Stimulated activated CD4-positive, alpha-beta T cell treated with anti-CD3 and anti-CD28 coated beads, TNF-alpha, amount 100 ng/mL, for 48 hours (primary cell): ENCODE measurements around the gene DBH.

Experiments
- DNase-seq, 3 donors: peaks; one replicate each; pipeline ENCODE4 v3.0.0-alpha.2; 2020; ENCODE audit warnings: low read depth in 3 of 3

The DBH gene

DNA sequence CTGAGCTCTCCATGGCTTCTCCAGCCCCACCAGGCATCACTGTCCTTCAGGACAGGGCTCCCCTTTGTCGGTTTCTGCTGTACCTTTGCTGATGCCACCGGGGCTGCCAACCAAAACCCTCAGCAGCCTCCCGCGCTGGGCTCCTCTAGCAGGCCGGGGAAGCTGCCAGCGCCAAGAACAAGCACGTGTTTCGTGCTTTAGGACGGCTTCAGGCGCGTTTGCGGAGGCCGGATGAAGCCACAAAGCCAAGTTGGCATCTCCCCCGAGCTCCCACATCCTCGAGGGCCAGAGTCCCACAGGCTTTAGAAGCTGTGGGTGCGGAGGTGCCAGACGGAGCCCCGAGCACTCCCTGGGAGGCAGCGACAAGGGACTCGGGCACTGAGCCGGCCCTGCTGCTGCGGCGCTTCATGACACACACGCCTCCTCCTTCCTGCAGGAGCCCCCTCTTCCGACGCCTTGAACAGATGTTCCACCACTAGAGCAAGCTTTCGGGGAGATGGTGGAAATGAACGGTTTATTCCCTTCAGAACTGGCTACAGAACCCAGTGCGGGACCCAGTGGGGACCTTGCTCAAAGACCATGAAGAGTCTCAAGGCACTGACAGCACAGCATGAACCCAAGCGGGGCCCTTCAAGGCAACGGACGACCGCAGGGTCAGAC, 65.3 kb downstream of the DBH start:
- no peak for DNase-seq

GRCh38 chr9:133701981-133702797, 66.0 kb downstream of the DBH start:
- peak; percentile 52 to 74 (median 59) for DNase-seq

- DNase-seq, result no peak
Measured at GRCh38 chr9:133702798-133703590, 66.8 kb downstream of the DBH start.

DNA sequence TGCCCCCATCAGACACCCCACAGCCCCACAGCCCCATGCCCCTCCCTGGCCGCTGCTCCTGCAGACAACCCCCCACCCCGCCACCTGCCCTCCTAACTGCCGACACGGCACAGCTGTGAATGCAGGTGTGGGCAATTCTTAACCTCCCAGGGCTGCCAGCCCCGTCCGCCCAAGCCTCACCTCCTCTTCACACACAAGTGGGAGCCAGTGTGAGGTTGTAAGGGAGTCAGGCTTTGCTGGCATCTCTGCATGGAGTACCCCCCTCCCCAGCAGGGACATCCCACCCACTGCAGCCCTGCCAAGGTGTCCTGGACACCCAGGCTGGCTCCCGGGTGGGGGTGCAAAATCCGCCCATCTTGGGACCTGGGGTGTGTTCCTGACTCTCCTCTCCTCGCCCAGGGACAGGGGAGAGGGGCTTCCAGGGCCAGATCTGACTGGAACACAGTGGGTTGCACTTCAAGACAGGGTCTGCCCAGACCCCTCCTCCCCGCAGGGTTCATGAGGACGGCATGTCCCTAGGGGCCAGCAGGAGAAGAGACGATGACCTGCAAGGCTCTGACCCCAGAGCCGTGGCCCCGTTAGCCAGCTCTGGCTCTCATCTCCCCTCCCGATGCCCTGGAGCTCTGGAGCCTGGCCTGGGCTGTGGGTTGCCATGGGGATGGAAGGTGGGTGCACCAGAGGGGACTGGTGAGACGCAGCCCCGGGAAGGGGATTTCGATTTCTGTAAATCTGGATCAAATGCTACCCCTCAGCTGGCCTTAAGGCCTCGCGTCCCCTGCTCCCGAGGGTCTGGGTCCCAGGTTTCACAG, 67.6 kb downstream of the DBH start:
- no peak for DNase-seq

DNA sequence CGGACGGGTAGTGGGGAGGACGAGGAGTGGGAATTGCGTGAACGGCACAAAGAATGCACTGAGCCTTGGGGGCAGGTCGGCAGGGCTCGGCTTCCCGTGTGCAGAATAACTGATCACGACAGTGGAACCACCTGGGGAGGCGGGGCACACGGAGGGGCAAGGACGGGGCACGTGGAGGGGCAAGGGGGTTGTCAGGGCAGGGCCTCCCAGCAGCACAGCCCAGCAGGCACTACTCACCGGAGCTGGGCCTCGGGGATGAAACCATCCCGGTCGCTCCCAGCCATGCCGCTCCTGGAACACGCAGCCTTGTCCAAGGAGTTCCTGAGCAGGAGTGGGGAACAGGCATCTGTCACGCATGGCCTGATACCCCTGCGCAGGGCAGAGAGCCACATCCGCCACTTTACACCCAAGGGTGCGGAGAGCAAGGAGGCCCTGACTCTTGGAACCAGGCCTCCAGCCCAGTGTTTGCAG, 68.6 kb downstream of the DBH start:
- no peak for DNase-seq

GRCh38 chr9:133705576-133705975, 69.4 kb downstream of the DBH start:
- no peak for DNase-seq

GRCh38 chr9:133706307-133707050, 70.3 kb downstream of the DBH start:
- no peak for DNase-seq

- DNase-seq, result no peak
Measured at GRCh38 chr9:133707065-133707762, 71.1 kb downstream of the DBH start.

DNA sequence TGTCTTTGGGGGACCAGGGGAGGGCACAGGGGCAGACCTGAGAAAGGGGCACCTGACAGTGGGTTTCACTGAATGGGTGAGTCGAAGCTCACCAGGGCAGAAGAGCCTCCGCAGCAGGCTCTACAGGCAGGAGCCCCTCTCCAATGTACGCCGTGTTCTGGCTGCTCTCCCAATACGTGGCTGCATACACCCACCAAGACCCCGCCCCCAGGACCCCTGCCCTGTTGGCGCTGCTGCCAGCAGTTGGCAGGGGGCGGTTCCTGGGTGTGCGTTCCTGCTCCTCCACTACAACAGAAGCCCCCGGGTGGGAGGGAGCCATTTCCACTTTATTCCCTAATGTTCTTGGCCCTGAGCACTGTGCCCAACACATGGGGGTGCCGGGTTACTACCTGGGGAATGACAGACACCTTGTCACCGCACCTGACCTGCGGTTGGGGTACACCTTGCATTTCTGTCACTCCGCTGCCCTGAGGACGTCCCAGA, 71.6 kb downstream of the DBH start:
- DNase-seq, result no peak

DNA sequence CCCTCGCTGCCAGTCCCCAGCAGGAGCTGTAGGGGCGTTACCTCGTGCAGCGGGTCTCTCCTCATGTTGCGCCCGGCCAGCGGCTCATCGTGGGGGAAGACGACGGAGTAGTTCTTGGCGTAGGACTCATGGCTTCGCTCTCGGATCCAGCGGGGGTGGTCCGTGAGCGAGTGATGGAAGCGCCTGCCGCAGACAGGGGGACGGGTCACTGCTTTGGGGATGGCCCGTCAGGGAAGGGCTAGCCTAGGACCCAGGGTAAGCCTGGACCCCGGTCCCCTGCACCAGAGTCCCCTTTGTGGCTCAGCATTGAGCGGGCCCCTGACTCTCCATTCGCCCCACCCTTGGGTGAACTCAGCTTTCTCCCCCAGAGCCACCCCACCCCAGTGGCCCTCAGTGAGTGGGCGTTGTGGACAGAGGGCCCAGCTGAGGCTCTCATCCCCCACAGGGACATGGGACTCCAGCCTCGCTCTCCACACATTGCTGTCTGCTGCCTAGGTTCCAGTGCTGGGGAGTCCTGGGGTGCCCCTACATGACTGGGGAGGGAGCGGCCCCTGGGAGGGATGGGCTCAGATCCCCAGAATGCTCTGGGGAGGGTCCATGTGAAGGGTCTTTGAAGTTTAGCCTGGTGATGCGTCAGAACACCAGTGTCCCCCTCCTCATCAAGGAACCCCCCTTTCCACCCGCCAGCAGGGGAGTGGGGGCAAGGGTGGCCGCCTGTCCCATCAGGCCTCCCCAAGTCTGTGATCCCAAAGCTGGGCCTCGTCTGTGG, 72.3 kb downstream of the DBH start:
- DNase-seq, result no peak
